Activated T-helper 17 cell treated with anti-CD3 and anti-CD28 coated beads, Interleukin-2, amount 50 U/mL, for 72 hours (primary cell): ENCODE results near the gene SLC16A13. TPM values are rescaled to one million over a fixed set of nuclear protein-coding genes. Genes with fewer than 3 reads are reported as not detected.
"Not testable (repeated sequence)": the region's sequence is repeated elsewhere in the genome, so short reads cannot be mapped to it uniquely, and the experiment has no call there.

Experiments
- ATAC-seq: fragments of 150-1000 bp; cut with Tn5 transposase; replicated peaks from 2 replicates; pipeline ENCODE4 v1.10.0; 2021; ENCODE audit warnings: mild to moderate bottlenecking, moderate library complexity
- H3K27ac Mint-ChIP-seq: one replicate; pipeline ENCODE4 v1.8.0; 2022; ENCODE audit warnings: mixed read lengths
- H3K27me3 Mint-ChIP-seq: one replicate; pipeline ENCODE4 v1.8.0; 2022; ENCODE audit warnings: mixed read lengths
- H3K36me3 Mint-ChIP-seq: one replicate; pipeline ENCODE4 v1.8.0; 2022; ENCODE audit warnings: low read depth, mild to moderate bottlenecking, mixed read lengths
- H3K4me1 Mint-ChIP-seq: one replicate; pipeline ENCODE4 v1.8.0; 2022; ENCODE audit warnings: mixed read lengths
- H3K4me3 Mint-ChIP-seq: one replicate; pipeline ENCODE4 v1.8.0; 2022; ENCODE audit warnings: mild to moderate bottlenecking, mixed read lengths
- H3K9me3 Mint-ChIP-seq: one replicate; pipeline ENCODE4 v1.8.0; 2022; ENCODE audit warnings: mixed read lengths
- total RNA-seq, 2 donors: library from RNA; stranded (reverse); gene quantifications; one replicate each; pipeline ENCODE4 v1.2.3, GENCODE V29; 2022

The SLC16A13 gene
- total RNA-seq, 2 donors from 2014 or later: 10.7 to 11.8 TPM

DNA sequence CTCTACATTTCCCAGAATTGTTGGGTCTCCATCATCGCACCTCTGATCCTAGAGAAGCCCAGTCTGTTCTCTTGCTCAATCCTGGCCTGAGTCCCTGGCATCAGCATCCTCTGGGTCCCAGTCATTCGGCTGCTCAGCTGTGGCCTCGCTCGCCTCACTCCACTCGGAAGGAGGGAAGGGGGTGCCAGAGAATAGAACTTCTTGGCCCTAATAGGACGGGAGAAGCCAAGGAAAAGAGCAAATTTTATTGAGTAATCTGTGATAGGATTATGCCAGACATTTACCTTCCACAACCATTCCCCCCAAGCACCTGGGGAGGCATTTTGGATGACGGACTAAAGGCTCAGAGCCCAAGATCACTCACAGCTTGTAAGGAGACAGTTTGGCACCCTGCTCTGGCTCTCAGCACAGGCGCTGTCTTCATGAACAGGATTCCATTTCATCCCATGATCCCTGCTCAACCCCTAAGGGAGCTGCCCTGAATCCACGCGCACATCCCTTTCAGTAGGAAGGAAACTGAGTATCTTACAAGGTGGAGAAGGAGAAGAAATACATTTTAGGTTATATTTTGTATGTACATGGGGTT lies 44.7 kb downstream of the SLC16A13 start:
- Mint-ChIP-seq H3K27me3 (no peaks in the 10 kb centered on the region), H3K4me1 (peaks cover 17% of the 10 kb centered on the region), H3K36me3 (no peaks in the 10 kb centered on the region), H3K9me3 (no peaks in the 10 kb centered on the region), H3K4me3 (no peak overlapping the region), H3K27ac (peak overlapping the region; percentile 8)
- no peak for ATAC-seq

DNA sequence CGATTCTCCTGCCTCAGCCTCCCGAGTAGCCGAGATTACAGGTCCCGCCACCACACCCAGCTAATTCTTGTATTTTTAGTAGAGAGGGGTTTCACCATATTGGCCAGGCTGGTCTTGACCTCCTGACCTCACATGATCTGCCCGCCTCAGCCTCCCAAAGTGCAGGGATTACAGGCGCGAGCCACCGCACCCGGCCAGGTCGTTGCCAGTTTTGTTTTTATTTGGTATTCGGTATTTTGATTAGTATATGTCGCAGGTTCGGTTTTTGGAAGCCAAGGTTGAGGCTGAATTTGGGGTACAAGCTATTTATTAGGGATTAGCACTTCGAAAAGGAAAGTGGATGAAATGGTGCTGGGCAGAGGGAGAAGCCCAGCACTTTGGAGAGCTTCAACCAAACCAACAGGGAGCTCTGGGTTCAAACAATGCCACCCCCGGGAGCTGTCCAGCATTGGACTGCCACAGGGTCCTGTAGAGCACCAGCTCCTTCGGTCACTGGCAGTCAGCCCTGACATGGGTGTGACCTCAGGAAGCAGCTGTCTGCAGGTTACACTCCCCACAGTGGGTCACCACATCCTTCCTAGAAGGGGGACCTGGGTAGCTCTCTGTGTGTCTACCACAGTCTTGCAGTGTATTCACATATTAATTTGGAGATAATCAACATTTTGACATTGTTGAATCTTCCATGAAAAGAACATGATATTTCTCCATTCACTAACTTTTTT lies 45.7 kb downstream of the SLC16A13 start:
- Mint-ChIP-seq H3K27ac (no peak overlapping the region), H3K4me1 (peaks cover 17% of the 10 kb centered on the region), H3K27me3 (no peaks in the 10 kb centered on the region), H3K9me3 (no peaks in the 10 kb centered on the region), H3K36me3 (no peaks in the 10 kb centered on the region), H3K4me3 (no peak overlapping the region)
- peak; percentile 84 for ATAC-seq

DNA sequence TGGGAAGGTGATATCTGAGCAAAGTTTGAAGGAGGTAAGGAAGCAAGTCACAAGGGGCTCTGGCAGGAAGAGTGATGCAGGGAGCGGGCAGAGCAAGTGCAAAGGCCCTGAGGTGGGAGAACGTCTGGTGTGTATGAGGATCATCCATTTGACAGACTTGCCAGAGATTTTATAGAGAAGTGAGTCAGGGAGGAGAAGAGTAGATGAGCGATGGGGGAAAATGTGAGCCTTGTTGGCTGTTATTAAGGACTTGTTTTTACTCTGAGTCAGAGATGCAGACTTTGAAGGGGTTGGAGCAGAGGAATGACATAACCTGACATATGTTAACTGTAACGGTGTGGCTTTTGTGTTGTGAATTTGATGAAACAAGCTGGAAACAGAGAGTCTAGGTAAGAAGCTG lies 47.8 kb downstream of the SLC16A13 start:
- peak; percentile 31 for ATAC-seq
- peaks cover 6% of the 10 kb centered on the region for H3K27me3 Mint-ChIP-seq
- H3K4me1 Mint-ChIP-seq: peaks cover 17% of the 10 kb centered on the region
- no peaks in the 10 kb centered on the region for H3K36me3 Mint-ChIP-seq
- H3K9me3 Mint-ChIP-seq: no peaks in the 10 kb centered on the region
- H3K4me3 Mint-ChIP-seq: no peak overlapping the region
- H3K27ac Mint-ChIP-seq: no peak overlapping the region

DNA sequence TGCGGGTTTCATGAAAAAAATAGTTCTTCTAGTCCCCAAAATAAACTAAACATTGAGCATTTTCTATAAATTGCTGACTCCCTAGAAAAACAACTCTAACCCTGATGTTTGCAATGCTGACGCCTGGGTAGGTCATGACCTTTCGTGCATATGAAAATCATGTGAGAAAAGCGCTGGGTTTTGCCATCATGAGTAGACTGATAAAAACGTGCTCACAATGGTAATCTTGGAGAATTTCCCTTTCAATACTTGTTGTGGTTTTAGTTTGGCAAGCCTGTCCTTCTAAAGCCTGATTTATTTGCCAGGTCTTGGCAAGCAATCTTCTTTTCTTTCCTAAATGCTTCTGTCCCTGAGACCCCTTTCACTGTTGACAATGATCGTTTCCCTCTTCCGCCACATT lies 48.3 kb downstream of the SLC16A13 start:
- H3K36me3 Mint-ChIP-seq: no peaks in the 10 kb centered on the region
- H3K4me1 Mint-ChIP-seq: peaks cover 14% of the 10 kb centered on the region
- ATAC-seq: no peak
- no peak overlapping the region for H3K4me3 Mint-ChIP-seq
- peaks cover 6% of the 10 kb centered on the region for H3K27me3 Mint-ChIP-seq
- no peak overlapping the region for H3K27ac Mint-ChIP-seq
- no peaks in the 10 kb centered on the region for H3K9me3 Mint-ChIP-seq

DNA sequence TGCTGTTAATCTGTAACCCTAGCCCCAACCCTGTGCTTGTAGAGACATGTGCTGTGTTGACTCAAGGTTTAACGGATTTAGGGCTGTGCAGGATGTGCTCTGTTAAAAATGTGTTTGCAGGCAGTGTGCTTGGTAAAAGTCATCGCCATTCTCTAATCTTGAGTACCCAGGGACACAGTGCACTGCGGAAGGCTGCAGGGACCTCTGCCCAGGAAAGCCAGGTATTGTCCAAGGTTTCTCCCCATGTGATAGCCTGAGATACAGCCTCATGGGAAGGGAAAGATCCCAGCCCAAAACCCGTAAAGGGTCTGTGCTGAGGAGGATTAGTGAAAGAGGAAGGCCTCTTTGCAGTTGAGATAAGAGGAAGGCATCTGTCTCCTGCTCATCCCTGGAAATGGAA lies 52.6 kb downstream of the SLC16A13 start:
- not testable (repeated sequence) for H3K4me3 Mint-ChIP-seq, H3K9me3 Mint-ChIP-seq, H3K36me3 Mint-ChIP-seq, H3K27ac Mint-ChIP-seq, ATAC-seq, H3K4me1 Mint-ChIP-seq
- peaks cover 13% of the 10 kb centered on the region for H3K27me3 Mint-ChIP-seq

DNA sequence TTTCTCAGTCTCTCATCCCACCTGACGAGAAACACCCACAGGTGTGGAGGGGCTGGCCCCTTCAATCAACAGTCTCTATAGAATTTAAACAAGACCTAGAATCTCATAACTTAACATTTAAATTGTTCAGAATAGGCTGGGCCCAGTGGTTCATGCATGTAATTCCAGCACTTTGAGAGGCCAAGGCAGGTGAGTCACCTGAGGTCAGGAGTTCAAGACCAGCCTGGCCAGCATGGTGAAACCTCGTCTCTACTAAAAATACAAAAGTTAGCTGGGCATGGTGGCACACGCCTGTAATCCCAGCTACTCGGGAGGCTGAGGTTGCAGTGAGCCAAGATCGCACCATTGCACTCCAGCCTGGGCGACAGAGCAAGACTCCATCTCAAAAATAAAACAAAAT lies 53.8 kb downstream of the SLC16A13 start:
- not testable (repeated sequence) for H3K4me1 Mint-ChIP-seq, H3K36me3 Mint-ChIP-seq, H3K9me3 Mint-ChIP-seq, H3K4me3 Mint-ChIP-seq, ATAC-seq, H3K27ac Mint-ChIP-seq
- H3K27me3 Mint-ChIP-seq: peaks cover 19% of the 10 kb centered on the region

Other genes with a start within 250 kb of the SLC16A13 start
- not detected for gene TEKT1, start 204.3 kb upstream of the SLC16A13 start, total RNA-seq
- not detected for gene ALOX12, start 40.0 kb upstream of the SLC16A13 start, total RNA-seq
- 100 to 1,000 TPM; 162 to 180 TPM for gene RNASEK, start 23.4 kb upstream of the SLC16A13 start, total RNA-seq
- 1 to 10 TPM in 1 of 2 donors, under 1 TPM in 1; 0.50 to 2.3 TPM for gene BCL6B, start 13.0 kb upstream of the SLC16A13 start, total RNA-seq
- 1 to 10 TPM in 1 of 2 donors, under 1 TPM in 1; 0.63 to 3.5 TPM for gene SLC16A11, start 8.1 kb downstream of the SLC16A13 start, total RNA-seq
- gene CLEC10A, start 44.2 kb downstream of the SLC16A13 start, total RNA-seq: not detected
- not detected for gene ASGR2, start 78.8 kb downstream of the SLC16A13 start, total RNA-seq
- gene ASGR1, start 143.4 kb downstream of the SLC16A13 start, total RNA-seq: 1 to 10 TPM in 1 of 2 donors, under 1 TPM in 1; 0.67 to 4.5 TPM
- gene DLG4, start 183.8 kb downstream of the SLC16A13 start, total RNA-seq: 10 to 100 TPM in 1 of 2 donors, 1 to 10 TPM in 1; 5.9 to 19.4 TPM
- 100 to 1,000 TPM; 495 to 517 TPM for gene ACADVL, start 183.9 kb downstream of the SLC16A13 start, total RNA-seq
- 10 to 100 TPM; 49.1 to 77.5 TPM for gene DVL2, start 198.5 kb downstream of the SLC16A13 start, total RNA-seq
- 10 to 100 TPM; 43.5 to 52.3 TPM for gene PHF23, start 203.4 kb downstream of the SLC16A13 start, total RNA-seq
- 100 to 1,000 TPM; 190 to 239 TPM for gene GABARAP, start 206.4 kb downstream of the SLC16A13 start, total RNA-seq
- 100 to 1,000 TPM; 152 to 209 TPM for gene CTDNEP1, start 215.7 kb downstream of the SLC16A13 start, total RNA-seq
- gene ELP5, start 216.2 kb downstream of the SLC16A13 start, total RNA-seq: 10 to 100 TPM; 43.7 to 72.0 TPM
- gene CLDN7, start 226.5 kb downstream of the SLC16A13 start, total RNA-seq: 1 to 10 TPM in 1 of 2 donors, under 1 TPM in 1; 0.52 to 1.0 TPM
- gene SLC2A4, start 245.7 kb downstream of the SLC16A13 start, total RNA-seq: not detected